ENCODE results near the gene ATP10D.

Gene ATP10D

DNA sequence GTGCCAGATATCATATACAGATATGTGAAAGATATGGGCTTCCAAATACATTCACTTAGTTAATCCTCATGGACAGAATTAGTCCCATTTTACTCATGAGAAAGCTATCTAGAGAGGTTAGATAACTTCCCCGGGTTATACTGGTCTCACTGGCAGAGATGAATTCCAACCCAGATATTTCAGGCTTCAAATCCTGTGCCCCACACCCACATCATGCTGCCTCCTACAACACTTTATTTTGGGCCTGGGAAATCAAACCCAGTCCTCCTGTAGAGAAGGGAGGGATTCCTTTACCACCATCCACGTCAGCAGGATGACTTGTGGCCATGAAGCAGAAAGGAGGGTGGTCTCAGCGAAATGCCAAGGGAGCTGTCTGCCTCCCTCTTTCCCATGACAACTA is 113.8 kb downstream of the ATP10D start:
- DNase-seq, result no peak

DNA sequence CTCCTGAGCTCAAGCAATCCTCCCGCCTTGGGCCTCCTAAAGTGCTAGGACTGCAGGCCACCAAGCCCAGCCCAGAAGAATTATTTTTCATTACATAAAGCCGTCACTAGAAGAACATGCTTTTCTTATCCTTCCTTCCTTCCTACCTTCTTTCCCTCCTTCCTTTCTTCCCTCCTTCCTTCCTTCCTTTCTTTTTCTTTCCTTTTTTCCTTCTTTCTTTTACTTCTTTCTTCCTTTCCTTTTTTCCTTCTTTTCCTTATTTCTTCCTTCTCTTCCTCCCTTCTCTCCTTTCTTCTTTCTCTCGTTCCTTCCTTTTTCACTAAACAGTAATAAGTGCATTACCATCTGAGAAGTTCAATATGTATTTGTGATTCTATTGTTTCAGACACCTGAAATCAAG is 121.4 kb downstream of the ATP10D start:
- DNase-seq, result no peak

DNA sequence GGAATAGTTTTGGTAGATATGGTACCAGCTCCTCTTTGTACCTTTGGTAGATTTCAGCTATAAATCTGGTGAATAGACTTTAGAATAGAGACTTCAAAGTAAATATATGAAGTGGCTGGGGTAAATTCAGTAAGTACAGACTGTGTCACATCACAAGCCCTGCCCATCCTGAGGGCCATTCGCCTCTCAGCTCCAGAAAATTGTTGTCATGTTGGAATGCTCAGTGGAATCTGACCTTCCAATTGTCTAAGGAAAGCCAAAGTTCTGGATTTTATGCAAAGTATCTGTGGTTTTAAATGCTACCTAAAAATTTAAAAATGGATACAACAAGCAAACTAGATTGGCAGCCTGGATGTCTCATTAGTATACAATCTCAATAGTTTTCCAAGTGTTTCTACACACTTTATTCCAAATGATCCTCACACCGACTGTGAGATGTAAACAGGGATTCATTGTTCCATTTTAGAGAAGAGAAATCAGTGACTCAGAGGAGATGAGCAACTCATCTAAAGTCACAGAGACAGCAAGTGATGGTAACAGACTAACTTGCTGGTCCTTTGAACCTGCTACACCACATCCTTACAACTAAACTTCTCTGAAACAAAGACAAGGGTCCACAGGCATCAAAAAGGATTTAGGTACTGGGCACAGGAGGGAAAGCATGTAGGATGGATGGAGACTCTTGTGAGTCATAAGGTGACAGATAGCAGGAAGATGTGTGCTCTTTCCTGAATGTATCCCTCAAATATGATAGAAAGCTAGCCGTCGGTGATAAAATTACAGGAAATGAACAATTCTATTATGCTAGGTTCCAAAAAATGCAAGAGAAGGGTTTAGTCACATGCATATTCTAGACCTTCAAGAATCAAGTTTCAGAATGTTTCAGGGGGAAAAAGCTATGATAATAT is 127.3 kb downstream of the ATP10D start:
- no peak for DNase-seq

DNA sequence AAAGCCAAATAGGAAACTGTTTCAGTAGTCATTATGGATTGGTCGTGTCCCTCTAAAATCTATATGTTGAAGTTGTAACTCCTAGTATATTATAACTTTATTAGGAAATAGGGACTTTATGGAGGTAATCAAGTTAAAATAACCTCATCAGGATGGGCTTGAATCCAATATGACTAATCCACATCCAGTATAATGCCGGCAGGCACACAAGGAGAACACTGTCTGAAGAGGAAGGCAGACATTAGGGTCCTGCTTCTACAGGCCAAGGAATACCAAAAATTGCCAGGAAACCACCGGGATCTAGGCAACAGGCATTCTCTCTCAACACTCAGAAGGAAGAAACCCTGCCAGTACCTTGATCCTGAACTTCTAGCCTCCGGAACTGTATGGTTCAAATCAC is 130.3 kb downstream of the ATP10D start:
- no peak for DNase-seq

DNA sequence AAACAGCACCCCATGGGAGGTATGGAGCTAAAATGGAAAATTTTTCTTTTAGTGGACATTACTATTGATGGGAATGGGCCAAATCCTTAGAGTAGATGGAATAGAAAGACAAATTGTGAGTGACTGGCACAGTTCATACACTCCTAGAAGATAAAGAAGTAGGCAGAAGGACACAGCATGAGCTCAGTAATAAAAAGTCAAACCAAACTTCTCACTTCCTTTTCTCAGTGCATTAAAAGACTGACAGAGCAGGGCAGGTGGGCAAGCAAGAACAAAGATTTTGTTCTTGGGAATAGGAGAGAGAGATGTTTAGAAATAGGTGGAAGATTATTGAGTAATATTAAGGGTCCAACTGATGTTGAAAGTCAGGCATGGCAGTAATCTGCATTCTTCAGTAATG is 132.5 kb downstream of the ATP10D start:
- DNase-seq, result no peak

DNA sequence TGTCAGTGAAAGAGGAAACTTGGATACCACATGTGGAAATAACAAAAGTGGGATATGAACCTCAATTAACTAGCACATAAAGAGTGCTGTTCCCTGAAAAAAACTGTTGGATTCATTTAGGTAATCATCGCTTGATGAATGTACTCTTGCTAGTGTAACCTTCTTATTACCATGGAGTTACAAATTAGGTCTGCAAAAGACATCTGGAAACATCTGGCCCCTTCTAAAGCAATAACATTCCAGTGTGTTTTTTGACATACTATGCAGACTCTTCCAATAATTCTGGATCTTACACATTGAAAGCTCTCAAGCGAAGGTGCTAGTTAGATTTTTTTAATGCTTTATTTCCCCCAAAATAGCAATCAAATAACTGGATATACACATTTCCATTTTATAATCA is 134.6 kb downstream of the ATP10D start:
- DNase-seq, result no peak

DNA sequence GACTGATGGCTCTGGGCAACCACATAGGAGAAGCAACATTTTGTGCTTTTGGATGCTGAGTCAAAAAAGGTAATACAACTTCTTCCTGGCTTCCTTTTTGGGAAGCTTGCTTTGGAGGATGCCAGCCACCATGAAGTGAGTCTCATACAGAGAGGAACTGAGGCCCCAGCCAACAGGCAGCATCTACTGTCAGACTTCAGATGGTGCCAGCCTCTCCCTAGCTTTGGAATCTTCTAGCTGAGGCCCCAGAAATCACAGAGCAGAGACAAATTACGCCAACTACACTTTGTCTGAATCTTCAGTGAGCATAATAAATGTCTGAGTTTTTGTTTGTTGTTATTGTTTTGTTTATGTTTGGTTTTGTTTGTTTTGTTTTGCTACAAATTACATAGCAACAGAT is 136.1 kb downstream of the ATP10D start:
- no peak for DNase-seq

DNA sequence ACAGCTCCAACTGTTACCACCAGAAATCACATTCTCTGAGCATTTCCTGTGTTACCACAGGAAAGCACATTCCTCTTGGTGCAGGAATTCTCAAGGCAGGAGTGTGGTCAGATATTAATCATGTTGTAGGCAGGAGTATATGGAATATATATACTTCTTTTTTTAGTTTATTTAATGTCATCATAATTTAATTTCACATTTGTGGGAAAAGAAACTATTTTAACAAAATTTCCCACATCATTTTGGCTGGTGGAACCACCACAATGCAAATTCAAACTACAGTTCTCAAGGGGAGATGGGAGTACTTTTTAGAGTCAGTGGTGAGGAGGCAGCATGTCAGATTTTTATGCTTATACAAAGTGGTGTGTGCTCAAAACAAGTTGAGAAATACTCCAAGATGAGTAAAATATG is 139.0 kb downstream of the ATP10D start:
- no peak for DNase-seq

DNA sequence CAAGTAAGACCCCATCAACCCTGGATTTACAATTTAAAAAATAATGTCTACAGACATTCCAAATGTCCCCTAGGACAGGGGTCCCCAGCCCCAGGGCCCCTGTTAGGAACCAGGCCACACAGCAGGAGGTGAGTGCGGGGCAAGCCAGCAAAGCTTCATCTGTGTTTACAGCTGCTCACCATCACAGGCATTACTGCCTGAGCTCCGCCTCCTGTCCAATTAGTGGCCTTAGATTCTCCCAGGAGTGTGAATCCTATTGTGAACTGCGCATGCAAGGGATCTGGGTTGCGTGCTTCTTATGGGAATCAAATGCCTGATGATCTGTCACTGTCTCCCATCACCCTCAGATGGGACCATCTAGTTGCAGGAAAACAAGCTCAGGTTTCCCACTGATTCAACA is 146.1 kb downstream of the ATP10D start:
- no peak for DNase-seq

DNA sequence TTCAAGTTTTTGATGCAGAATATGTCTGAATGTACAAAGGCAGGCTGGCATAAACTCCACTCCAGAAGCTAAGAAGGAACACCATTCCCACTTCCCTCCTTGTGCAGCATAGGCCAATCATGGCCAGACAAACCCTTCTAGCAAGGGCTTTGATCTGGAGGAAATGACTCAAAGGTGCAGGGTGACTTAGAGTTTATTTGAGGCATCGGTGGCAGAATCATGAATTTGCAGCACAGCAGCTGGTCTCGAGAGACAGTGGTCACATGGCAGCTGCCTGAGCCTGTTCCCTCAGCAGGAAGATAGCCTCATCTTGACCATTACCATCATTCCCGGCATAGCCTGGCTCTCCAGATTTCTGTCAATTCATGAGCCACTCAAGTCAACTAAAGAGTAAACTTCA is 154.5 kb downstream of the ATP10D start:
- no peak for DNase-seq

DNA sequence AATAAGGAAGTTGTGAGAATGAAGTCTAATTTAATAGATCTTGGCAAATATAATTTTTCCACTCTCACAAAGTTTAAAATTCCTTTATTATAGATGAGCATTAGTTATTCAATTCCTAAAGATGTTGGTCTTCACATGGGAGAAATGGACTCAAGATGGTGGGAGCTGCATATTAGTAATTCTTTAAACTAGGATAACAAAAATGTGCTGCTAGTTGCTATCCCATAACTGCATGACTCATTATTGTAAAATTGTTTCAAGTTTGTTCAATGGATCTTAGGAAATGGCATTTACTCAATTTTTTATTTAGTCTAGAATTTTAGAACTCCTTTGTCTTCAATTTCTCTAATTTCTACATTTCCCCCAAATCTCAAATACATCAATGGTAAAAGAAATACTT is 155.8 kb downstream of the ATP10D start:
- no peak for DNase-seq

DNA sequence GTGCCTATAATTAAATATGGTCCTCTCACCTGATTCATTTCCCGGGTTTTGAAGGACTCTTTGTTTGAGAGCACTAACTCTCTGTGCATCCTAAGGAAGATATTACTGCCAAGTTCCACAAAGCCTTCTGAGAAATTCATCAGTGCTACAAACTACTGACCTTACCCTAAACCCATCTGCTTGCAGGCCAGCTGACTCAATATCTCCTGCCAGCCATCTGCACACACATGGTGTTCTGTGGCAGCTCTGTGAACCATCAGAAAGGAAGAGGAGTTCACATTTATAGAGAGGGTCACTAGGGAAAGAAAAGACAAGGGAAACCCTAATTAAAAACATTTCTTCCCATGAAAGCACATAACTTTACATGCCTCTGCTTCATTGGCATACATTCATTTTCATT is 156.7 kb downstream of the ATP10D start:
- DNase-seq, result peak in 1 of 2 experiments; percentile 66

DNA sequence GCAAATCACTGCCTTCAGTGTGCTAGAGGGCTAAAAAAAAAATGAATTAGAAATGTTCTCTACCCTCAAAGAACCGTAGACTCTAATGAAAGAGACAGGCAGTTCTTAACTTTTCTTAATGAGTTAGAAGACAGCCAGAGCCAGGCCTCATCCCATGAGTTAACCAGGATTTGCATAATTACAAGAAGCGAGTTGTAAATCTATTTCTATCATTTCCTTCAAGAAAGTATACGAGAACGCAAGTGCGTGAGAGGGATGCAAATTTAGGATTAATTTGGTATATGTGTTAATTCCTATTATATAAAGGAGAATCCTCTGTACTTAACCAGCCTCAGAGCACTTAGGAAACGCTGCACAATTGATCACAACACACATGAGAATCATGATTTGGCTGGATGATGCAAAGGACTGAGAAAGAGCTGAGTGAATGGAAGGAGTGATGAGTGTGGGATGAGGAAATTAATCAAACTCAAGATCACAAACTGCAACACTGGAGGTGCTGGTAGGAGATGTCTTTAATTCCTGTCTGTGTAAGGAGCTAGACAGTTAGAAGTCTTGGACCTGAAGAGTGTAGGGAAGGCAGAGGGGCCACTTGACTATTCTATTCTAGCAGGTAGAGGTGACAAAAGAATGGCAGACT is 157.2 kb downstream of the ATP10D start:
- no peak for DNase-seq

Data from NCI-H446 (cell line).